ENCODE data around the gene MED13L.
"Not testable (repeated sequence)": the region's sequence is repeated elsewhere in the genome, so short reads cannot be mapped to it uniquely, and the experiment has no call there.

Gene MED13L

GRCh38 chr12:116294454-116295165, 17.1 kb upstream of the MED13L start:
- Mint-ChIP-seq H3K27me3 (peaks cover 8% of the 10 kb centered on the region), H3K27ac (no peak overlapping the region), H3K4me3 (no peak overlapping the region), H3K4me1 (no peaks in the 10 kb centered on the region), H3K9me3 (peaks cover 7 to 8% of the 10 kb centered on the region in 2 donors)
- ATAC-seq (no peak), DNase-seq (no peak)

GRCh38 chr12:116293687-116294453, 16.4 kb upstream of the MED13L start:
- Mint-ChIP-seq H3K4me1 (no peaks in the 10 kb centered on the region), H3K9me3 (peaks cover 7 to 8% of the 10 kb centered on the region in 2 donors), H3K4me3 (no peak overlapping the region), H3K27me3 (peaks cover 8% of the 10 kb centered on the region), H3K27ac (no peak overlapping the region)
- ATAC-seq = no peak
- DNase-seq = no peak

GRCh38 chr12:116291218-116291617, 13.7 kb upstream of the MED13L start:
- Mint-ChIP-seq H3K27me3 (peaks cover 8% of the 10 kb centered on the region), H3K4me1 (no peaks in the 10 kb centered on the region), H3K4me3 (no peak overlapping the region), H3K9me3 (peaks cover 7 to 8% of the 10 kb centered on the region in 2 donors), H3K27ac (no peak overlapping the region)
- ATAC-seq (no peak), DNase-seq (no peak)

GRCh38 chr12:116288735-116289134, 11.2 kb upstream of the MED13L start:
- DNase-seq = no peak
- ATAC-seq = no peak
- Mint-ChIP-seq H3K4me1 (no peaks in the 10 kb centered on the region), H3K4me3 (no peak overlapping the region), H3K9me3 (no peaks in the 10 kb centered on the region), H3K27ac (no peak overlapping the region), H3K27me3 (no peaks in the 10 kb centered on the region)

GRCh38 chr12:116287842-116288301, 10.4 kb upstream of the MED13L start:
- H3K4me3 Mint-ChIP-seq = no peak overlapping the region
- ATAC-seq (no peak), DNase-seq (no peak)
- H3K9me3 Mint-ChIP-seq = no peaks in the 10 kb centered on the region
- H3K27me3 Mint-ChIP-seq = no peaks in the 10 kb centered on the region
- no peak overlapping the region for H3K27ac Mint-ChIP-seq
- peaks cover 6% of the 10 kb centered on the region for H3K4me1 Mint-ChIP-seq

GRCh38 chr12:116284396-116284795, 6.9 kb upstream of the MED13L start:
- H3K27me3 Mint-ChIP-seq = peaks cover 2% of the 10 kb centered on the region
- peaks cover 17% of the 10 kb centered on the region for H3K4me1 Mint-ChIP-seq
- H3K27ac Mint-ChIP-seq = no peak overlapping the region
- H3K9me3 Mint-ChIP-seq = no peaks in the 10 kb centered on the region
- ATAC-seq = no peak
- H3K4me3 Mint-ChIP-seq = no peak overlapping the region
- no peak for DNase-seq

- not testable (repeated sequence) for H3K4me3 Mint-ChIP-seq, ATAC-seq, H3K27me3 Mint-ChIP-seq, DNase-seq, H3K9me3 Mint-ChIP-seq, H3K27ac Mint-ChIP-seq
- H3K4me1 Mint-ChIP-seq = peaks cover 17% of the 10 kb centered on the region
Observed at GRCh38 chr12:116283881-116284280, 6.4 kb upstream of the MED13L start.

GRCh38 chr12:116282371-116283286, 5.1 kb upstream of the MED13L start:
- peak overlapping the region in 1 of 2 donors; percentile 82 for H3K27ac Mint-ChIP-seq

GRCh38 chr12:116280595-116281290, 3.2 kb upstream of the MED13L start:
- H3K4me3 Mint-ChIP-seq = no peak overlapping the region
- ATAC-seq (no peak), DNase-seq (no peak)
- peaks cover 6% of the 10 kb centered on the region for H3K27me3 Mint-ChIP-seq
- no peaks in the 10 kb centered on the region for H3K9me3 Mint-ChIP-seq
- peaks cover 23% of the 10 kb centered on the region for H3K4me1 Mint-ChIP-seq
- no peak overlapping the region for H3K27ac Mint-ChIP-seq

More at GRCh38 chr12:116282371-116283286, 5.1 kb upstream of the MED13L start:
- H3K27me3 Mint-ChIP-seq = peaks cover 6% of the 10 kb centered on the region
- ATAC-seq = peak; percentile 73
- peak overlapping the region; percentile 41 to 63 for H3K4me3 Mint-ChIP-seq
- no peaks in the 10 kb centered on the region for H3K9me3 Mint-ChIP-seq
- H3K4me1 Mint-ChIP-seq = peaks cover 22% of the 10 kb centered on the region
- no peak for DNase-seq

- no peak overlapping the region for H3K27ac Mint-ChIP-seq
- peaks cover 44% of the 10 kb centered on the region for H3K4me1 Mint-ChIP-seq
- DNase-seq (no peak), ATAC-seq (no peak)
- H3K27me3 Mint-ChIP-seq = peaks cover 6% of the 10 kb centered on the region
- H3K9me3 Mint-ChIP-seq = no peaks in the 10 kb centered on the region
- peak overlapping the region; percentile 61 to 67 for H3K4me3 Mint-ChIP-seq
Observed at GRCh38 chr12:116278667-116279066, 1.2 kb upstream of the MED13L start.

- Mint-ChIP-seq H3K27ac (peak overlapping the region in 1 of 2 donors; percentile 12), H3K9me3 (no peaks in the 10 kb centered on the region), H3K27me3 (peaks cover 6% of the 10 kb centered on the region), H3K4me1 (peaks cover 46% of the 10 kb centered on the region), H3K4me3 (peak overlapping the region; percentile 61 to 67)
- DNase-seq (no peak), ATAC-seq (no peak)
Observed at GRCh38 chr12:116278279-116278626, 760 bp upstream of the MED13L start.

GRCh38 chr12:116276652-116277466, 634 bp downstream of the MED13L start:
- Mint-ChIP-seq H3K27ac (peak overlapping the region; percentile 93 to 98), H3K9me3 (no peaks in the 10 kb centered on the region), H3K4me1 (peaks cover 35% of the 10 kb centered on the region), H3K4me3 (peak overlapping the region; percentile 83 to 95), H3K27me3 (peaks cover 6% of the 10 kb centered on the region)
- ATAC-seq = peak; percentile 64
- peak; percentile 69 to 70 for DNase-seq

GRCh38 chr12:116274551-116275375, 2.7 kb downstream of the MED13L start:
- ATAC-seq = no peak
- DNase-seq = no peak
- no peaks in the 10 kb centered on the region for H3K9me3 Mint-ChIP-seq
- H3K4me3 Mint-ChIP-seq = peak overlapping the region; percentile 83 to 95
- H3K27ac Mint-ChIP-seq = no peak overlapping the region
- H3K27me3 Mint-ChIP-seq = peaks cover 6% of the 10 kb centered on the region
- peaks cover 41% of the 10 kb centered on the region for H3K4me1 Mint-ChIP-seq

All from stimulated activated naive CD8-positive, alpha-beta T cell treated with anti-CD3 and anti-CD28 coated beads, Interleukin-15, amount 100 ng/mL, for 72 hours (primary cell).